GM19239 (cell line): Measurements from ENCODE around the gene TMEM132D.

Source experiments
- DNase-seq: peaks from one replicate; pipeline ENCODE4 v3.0.0; 2011; ENCODE audit warnings: low spot score; ENCODE audit not compliant: insufficient read length
- FAIRE-seq: peaks from 2 replicates; lab custom pipeline; 2011; peaks lifted over from hg19 to GRCh38; lab: Jason Lieb, UNC

Gene TMEM132D

DNA sequence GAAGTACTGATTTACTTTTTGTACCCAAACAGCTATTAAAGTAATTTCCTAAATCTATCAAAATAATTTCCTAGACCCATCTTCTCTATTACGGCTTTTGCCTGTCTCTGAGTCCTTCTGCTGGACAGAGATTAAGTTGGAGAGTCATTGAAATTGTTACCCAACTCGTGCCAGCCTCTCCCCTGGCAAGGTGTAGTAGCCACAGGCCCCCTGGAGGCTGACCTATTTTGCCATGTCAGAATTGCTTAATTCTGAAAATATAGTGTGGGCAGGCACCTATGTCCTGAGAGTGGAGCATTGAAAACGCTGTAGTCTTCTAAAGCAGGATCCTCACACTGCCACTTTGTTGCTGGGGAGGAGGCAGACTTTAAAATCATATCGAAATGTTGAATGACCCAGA lies 742.3 kb downstream of the TMEM132D start:
- DNase-seq: no peak
- FAIRE-seq: no peak

DNA sequence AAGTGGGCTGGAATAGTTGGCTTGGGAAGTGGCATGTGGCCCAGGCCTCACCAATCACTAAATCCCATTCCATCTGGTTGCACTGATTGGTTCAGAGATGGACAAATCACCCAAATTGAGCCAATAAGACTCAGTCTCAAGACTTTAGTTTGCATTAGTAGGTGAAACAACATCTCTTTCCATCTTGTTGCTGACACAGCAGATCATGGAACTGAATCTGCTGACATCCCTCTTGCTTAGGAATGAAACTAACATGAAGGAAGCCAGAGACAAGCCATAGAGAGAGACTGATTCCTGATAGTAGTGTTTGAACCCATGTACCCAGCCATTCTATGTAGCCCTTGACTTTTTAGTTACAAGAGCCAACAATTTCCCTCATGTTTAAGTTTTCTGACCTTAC lies 743.5 kb downstream of the TMEM132D start:
- FAIRE-seq (no peak), DNase-seq (no peak)

DNA sequence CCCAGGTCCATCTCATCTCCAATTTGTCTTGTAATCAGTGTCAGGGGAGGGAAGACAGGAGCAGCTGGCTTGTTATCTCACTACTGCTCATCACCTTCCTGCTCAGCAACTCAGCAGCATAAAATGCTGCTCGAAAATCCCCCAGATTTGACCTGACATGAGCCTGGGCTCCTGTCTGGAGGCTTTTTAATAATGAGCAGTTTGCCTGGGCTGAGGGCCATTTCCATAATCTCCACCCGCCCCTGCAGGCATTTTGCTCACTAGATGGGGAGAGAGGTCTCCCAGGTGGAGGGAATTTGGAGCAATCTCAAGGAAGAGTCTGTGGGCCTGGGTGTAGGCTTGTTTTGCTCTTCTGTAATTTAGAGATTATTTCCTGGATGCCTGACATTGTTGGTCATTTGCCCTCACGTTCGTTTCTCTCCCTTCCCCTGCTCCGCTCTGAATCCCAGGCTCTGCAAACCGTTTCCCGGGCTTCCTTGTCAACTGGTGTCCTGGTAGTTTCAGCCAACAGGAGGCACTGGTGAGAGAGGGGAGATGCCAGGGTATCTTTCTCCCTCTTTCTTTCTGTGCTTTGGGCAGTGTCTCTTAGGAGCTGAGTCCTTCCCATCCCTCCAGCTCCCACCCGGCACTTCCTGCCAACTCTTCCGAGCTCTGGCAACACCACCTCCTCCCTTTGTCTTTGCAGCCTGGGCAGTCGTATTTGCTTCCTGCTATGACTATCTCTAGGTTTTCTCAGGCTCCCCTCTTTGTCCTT lies 751.3 kb downstream of the TMEM132D start:
- DNase-seq: no peak
- FAIRE-seq: no peak

DNA sequence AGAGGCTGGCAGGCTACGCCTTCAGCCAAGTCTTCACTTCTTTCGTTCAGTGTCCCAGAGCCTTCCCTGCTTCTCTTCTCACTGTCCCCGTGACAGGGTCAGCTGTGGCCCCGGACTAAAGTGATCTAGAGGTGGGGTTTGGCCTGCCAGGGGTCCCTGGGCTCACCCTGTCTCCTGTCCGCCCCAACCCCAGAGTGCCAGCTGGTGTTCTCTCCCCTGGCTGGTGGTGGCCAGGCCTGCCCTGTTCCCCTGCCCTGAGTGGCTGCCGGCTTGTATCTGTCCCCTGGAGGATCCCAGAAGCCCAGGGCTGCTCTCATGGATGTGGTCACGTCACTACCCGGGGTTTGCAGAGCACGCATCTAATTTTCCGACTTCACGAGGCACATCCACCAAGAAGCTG lies 753.1 kb downstream of the TMEM132D start:
- FAIRE-seq (no peak), DNase-seq (no peak)

DNA sequence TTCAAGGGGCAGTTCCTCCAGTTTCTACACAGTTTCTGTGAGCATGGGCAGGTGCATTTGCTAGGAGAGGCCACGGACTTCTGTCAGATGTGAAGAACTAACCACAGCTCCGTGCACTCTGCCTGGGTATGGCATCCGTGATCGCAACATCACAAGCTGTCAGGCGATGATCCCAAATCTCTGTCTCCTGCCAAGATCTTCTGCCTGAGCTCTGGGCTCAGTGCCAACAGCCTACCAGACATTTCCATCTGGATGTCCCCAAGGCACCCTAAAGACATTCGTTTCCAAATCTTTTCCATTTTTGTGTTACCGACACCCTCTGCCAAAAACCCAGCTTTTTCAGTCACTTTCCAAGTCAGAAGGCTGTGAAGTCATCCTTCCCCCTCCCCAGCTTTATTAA lies 758.4 kb downstream of the TMEM132D start:
- DNase-seq: no peak
- FAIRE-seq: no peak

DNA sequence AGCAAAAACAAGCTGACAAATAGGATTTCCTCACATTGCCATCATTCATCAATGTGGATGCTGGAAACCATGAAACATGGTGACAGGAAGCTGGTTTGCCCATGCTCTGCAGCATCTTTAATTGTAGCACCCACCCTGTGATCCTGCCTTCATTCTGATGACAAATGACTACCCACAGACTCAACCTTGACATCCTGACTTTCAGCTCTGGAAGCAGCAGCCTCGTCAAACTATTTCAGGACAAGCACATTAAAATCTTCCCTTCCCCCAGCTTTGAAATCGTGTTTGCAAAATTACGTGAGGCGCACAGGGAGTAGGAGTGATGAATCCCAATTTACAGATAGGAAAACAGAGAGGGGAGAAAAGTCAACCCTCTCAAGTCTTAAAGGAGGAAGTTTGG lies 765.0 kb downstream of the TMEM132D start:
- no peak for FAIRE-seq
- DNase-seq: no peak

DNA sequence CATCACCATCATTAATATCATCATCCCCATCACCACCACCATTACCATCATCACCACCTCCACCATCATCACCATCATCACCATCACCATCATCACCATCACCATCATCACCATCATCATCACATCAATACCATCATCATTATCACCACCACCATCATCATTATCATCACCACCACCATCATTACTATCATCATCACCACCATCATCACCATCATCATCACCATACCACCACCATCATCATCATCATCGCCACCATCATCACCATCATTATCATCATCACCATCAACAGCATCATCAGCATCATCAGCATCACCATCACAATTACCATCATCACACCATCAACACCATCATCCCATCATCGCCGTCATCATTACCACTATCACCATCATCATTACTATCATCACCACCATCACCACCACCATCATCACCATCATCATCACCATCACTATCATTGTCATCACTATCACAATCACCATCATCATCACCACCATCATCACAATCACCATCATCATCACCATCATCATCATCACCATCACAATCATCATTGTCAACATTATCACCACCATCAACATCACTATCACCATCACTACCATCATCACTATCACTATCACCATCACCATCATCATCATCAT lies 767.0 kb downstream of the TMEM132D start:
- DNase-seq (no peak), FAIRE-seq (no peak)

DNA sequence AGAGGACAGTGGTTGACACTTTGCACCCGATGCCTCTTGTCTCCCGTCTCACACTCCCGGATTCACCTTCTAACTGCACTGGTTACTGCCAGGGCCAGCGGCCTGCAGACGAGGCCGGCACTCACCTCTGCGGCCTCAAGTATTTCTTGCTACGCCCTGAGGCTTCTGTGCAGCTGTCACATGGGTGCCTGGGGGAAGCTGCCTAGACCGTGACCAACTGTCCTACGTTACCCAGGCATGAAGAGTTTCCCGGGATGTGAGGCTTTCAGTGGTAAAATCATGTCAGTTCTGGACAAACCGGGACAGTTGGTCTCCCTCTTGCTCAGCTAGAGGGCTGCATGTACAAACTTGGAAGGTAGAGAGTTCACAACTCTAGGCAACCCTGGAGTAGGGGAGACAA lies 776.1 kb downstream of the TMEM132D start:
- no peak for DNase-seq
- FAIRE-seq: no peak

DNA sequence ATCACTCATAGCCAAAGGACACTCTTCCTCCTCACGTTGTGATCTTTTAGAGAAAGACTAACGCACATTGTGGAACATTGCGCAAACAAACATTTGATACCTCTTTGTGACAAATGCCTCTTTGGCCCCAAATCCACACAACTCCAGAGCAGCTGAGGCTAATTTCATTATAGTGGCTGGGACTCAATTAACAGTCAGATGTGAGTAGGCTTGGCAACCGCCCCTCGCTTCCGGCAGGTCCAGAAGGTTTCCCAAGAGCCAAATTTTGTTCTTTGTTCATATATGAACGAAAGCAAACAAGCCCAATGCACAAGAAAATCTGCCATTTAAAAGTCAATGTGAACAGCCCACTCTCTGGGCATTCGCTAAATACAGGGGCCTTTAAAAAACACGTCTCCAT lies 776.6 kb downstream of the TMEM132D start:
- FAIRE-seq (no peak), DNase-seq (no peak)

DNA sequence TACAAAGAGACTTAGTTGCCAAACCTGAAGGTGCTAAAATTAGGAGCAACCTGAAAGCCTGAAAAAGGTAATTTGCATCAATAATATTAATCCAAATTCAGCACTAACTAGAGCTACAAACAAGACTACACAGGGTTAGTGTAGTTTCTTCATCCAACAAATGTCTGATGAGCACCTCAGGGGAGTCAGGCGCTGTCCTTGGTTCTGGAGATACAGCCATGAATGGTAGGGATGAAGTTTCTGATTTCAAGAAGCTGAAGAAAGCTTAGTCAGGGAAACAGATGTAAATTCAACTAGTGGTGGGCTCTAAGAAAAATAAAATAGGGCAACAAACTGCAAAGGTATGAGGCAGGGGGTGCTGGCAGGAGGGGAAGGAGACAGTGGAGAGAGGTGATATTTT lies 784.3 kb downstream of the TMEM132D start:
- DNase-seq: no peak
- FAIRE-seq: no peak

DNA sequence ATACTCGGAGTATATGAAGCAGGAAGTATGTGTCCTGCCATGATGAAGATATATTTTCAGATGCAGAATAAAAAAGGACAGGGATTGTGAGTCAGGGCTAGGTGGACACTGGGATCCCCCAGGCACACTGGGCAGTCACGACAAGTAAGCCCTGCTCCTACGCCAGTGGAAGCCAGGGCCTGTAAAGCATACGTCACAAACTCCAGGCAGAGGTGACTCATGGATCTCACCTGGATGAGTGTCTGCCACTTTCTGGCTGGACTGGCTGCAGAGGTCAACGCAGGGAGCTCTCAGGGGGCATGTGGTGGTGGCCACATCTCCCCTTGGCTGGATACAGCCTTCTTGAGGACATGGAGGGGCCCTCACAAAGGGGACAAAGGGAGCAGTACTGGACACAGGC lies 788.3 kb downstream of the TMEM132D start:
- no peak for DNase-seq
- no peak for FAIRE-seq

DNA sequence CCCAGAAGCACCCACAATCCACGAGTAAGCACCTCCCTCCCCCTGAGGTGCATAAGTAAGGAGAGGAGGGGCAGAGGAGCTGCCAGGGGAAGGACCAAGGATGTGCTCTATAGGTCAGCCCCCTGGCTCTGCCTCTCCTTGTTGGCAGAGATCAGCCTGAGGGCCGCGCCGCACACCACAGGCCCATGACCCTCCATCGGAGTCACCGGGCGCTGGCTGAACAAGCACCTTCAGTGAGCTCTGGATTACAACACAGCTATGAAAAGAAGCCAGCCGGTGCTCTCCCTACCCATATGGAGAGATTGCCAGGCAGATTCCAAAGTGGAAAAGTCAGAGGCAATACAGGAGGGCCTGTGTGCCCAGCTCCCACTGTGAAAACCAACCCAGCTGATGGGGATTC lies 793.2 kb downstream of the TMEM132D start:
- DNase-seq (no peak), FAIRE-seq (no peak)

DNA sequence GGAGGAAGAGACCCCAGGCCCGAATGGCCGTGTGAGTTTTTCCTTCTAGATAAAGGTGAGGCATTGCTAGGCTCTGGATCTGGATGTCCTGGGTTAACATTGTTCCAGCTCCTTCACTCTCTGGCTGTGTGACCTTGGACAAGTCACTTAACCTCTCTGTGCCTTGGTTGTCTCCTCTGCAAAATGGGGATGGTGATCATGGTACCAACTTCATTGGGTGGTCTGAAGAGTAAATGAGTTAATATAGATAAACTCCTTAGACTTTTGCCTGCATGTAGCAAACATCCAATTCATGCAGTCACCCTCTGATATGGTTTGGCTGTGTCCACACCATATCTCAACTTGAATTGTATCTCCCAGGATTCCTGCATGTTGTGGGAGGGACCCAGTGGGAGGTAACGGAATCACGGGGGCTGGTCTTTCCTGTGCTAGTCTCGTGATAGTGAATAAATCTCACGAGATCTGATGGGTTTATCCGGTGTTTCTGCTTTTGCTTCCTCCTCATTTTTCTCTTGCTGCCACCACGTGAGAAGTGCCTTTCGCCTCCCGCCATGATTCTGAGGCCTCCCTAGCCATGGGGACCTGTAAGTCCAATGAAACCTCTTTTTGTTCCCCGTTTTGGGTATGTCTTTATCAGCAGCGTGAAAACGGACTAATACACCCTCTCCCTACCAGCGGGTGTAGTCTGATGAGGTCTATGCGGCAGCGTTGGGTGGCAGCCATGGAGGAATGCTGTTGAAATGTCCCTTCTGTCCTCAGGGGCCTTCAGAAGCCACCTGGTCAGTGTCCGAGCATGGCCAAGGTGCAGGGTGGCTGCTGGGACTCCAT lies 794.4 kb downstream of the TMEM132D start:
- DNase-seq: no peak
- FAIRE-seq: no peak

DNA sequence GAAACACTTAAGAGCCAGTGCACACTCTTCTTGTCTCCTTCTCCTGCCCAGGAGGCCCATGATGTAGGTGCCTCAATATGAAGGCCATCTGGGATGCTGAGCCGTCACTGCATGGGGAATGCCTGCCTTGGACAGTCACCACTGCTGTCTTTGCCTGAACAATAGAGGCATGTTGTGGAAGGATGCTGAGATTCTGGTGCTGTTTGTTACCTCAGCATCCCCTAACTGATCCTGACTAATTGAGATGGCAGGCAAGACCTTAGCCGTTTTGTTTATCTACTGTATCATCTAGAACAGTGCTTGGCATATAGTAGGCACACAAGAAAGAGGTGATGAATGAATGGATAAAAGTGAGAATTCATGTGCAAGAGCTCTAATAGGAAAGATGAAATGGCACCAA lies 797.1 kb downstream of the TMEM132D start:
- FAIRE-seq (no peak), DNase-seq (no peak)

DNA sequence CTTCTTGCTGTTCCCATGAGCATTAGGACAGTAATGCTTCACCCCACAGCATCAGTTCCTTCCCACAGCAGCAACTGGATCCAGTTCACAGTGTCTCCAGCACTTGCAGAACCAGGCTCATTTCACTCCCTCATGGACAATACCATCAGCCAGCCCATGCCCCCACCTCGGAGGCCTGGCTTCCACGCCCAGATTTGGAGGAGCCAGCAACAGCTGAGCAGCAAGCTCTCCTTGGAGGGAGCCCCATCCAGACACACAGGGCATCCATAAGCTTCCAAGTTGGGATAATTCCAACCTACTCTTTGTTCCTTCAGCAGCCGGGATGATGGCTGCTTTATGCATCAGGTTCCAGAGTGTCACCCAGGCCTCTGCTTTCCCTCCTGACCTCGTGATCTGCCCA lies 800.6 kb downstream of the TMEM132D start:
- no peak for FAIRE-seq
- no peak for DNase-seq

DNA sequence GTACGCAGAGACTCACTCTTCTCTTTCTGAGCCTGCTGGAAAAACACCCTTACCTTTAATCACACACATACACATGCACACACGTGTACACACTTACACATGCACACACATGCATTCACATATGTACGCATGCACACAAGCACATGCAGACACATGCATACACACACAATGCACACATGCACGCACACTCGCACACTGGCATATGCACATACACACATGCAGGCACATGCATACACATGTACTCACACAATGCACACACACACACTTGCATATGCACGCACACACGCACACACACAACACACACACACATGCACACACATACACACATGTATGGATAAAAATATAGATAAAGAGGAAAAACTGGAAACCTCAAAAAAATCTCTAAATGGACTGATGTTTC lies 801.6 kb downstream of the TMEM132D start:
- DNase-seq (no peak), FAIRE-seq (no peak)

DNA sequence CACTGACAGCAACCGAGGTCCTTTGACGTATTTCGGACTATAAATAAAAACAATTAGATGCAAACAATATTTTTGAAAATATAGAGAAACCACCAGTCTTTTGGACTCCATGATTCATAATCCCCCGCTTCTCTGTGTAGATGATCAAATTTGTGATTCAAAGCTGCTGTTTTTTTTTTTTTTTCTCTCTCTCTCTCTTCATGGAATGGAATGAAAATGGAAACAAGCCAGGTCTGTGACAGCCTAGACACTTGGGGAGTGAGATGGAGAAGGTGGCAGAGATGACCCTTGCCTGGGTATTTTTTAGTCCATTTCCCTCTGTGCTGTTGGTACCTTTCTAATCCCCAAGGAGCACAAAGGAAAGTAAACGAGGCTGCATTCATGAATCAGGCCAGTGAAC lies 802.0 kb downstream of the TMEM132D start:
- no peak for FAIRE-seq

DNA sequence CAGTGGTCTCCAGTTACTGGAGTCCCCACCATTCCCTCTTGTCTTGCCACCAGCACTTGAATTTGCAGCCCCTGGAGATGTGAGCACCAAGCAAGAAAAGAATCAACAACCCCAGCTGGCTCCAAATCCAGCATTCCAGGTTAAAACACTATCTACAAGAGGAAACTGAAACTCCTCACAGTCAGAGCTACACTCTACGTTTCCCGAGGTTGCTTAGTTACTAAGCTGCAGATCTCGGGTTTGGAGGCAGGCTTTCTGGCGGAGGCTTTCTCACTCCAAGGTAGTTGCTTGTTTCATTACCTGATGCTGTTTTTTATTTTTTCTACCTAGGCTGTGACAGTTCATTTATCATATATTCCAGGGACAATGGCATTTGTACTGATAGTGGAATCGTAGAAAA lies 802.4 kb downstream of the TMEM132D start:
- FAIRE-seq (no peak), DNase-seq (no peak)

More for the DNA sequence above, 802.0 kb downstream of the TMEM132D start:
- no peak for DNase-seq

DNA sequence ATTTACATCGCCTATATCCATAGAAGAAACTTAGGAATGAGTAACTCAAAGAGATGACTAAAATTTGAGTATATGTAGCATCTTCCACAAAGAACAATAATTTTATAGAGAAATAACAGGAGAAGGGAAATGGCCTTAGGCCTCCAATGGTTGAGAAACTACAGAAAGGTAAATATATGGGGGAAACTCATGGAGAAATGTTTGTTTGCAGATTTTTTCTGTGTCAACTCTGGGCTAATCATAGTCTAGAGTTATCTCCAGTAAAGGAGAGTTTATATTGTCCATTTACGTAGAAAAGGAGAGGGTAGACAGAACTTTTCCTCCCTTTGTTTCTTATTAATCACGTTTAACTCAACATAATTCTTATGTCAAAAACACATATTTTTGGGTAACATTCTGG lies 806.4 kb downstream of the TMEM132D start:
- no peak for DNase-seq
- no peak for FAIRE-seq

DNA sequence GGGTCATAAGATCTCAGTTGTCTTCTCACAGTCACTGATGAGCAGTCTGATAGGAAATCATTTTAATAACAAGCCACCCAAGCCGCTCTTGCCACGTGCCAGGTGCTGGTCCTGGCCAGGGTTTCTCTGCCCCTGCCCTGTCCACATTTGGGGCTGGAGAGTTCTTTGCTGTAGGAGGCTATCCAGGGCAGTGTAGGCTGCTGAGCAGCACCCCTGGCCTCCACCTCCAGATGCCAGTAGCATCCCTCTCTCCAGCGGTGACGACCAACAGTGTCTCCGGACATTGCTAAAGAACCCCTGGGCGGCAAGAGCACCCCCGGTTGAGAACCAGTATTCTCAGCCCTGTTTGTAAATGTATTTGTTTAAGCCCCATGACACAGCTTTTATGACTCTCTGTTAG lies 806.9 kb downstream of the TMEM132D start:
- DNase-seq: no peak
- no peak for FAIRE-seq

DNA sequence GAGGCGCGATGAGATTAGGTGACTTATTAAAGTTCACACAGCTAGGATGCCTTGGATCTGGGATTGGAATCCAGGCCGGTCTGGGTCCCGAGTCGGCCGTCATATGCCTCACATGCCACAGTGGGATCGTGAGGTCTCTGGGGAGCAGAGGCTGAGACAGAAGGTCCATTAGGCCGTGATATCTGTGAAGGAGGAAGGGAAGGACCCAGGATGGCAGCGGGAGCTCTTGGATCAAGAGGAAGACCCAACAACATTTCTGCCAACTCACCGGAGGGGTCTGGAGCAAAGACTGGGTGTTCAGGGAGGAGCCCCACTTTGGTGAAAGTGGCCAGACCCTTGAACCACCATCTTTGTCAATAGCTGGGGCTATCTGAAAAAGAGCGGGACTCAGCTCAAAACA lies 807.6 kb downstream of the TMEM132D start:
- FAIRE-seq (no peak), DNase-seq (no peak)
